NT2/D1 (cell line): ENCODE results near the gene PPP6R3.
A peak's percentile ranks its signal among the peaks of the same experiment; 100 is the strongest.

Source experiments
- DNase-seq: peaks from one replicate; pipeline ENCODE4 v3.0.0-alpha.2; 2011; ENCODE audit warnings: low read depth, low spot score
- H3K27me3 ChIP-seq: 2 replicates; pipeline ENCODE4 v1.6.0; 2011; ENCODE audit warnings: mild to moderate bottlenecking; ENCODE audit not compliant: insufficient read length, insufficient read depth
- H3K36me3 ChIP-seq: 2 replicates; pipeline ENCODE4 v1.6.1; 2011; ENCODE audit warnings: mild to moderate bottlenecking, low read length, mixed read lengths; ENCODE audit not compliant: insufficient read depth, insufficient read length
- H3K4me1 ChIP-seq: 2 replicates; pipeline ENCODE4 v1.5.1; 2011; ENCODE audit not compliant: insufficient read depth, insufficient read length
- H3K4me3 ChIP-seq: 2 replicates; pipeline ENCODE4 v1.5.1; 2011; ENCODE audit warnings: low read depth; ENCODE audit not compliant: insufficient read length
- H3K9ac ChIP-seq: 2 replicates; pipeline ENCODE4 v1.6.0; 2011; ENCODE audit warnings: low read depth; ENCODE audit not compliant: insufficient read length
- H3K9me3 ChIP-seq: 2 replicates; pipeline ENCODE4 v1.5.1; 2011; ENCODE audit warnings: mild to moderate bottlenecking, low read length; ENCODE audit not compliant: insufficient read depth
- SUZ12 ChIP-seq: IDR thresholded peaks from 2 replicates; pipeline ENCODE4 v1.6.1; 2011; ENCODE audit not compliant: insufficient read length, insufficient read depth; ENCODE audit errors: extremely low read depth
- YY1 ChIP-seq: IDR thresholded peaks from 2 replicates; pipeline ENCODE4 v1.6.1; 2011; ENCODE audit not compliant: insufficient read length, insufficient read depth
- ZNF274 ChIP-seq: IDR thresholded peaks from 2 replicates; pipeline ENCODE4 v1.6.1; 2011; ENCODE audit warnings: mild to moderate bottlenecking, low read depth, low read length

Gene PPP6R3

GRCh38 chr11:68460741-68461574, at the start of gene PPP6R3:
Gene PPP6R3, plus strand, starts transcription at chr11:68460752. Its CDS starts 76,913 bp downstream, at chr11:68537665.
- Histone ChIP-seq H3K4me3 (peak within 1 kb of the TSS; percentile 63), H3K9me3 (no peaks in the 10 kb centered on the region), H3K4me1 (peaks cover 6% of the 10 kb centered on the region), H3K27me3 (no peaks in the 10 kb centered on the region), H3K36me3 (peaks cover 21% of the 10 kb centered on the region), H3K9ac (peak within 1 kb of the TSS; percentile 96)
- TF ChIP-seq YY1, result peak; percentile 57
- TF ChIP-seq ZNF274, result no peak
- no peak for DNase-seq

- no peak for DNase-seq
- TF ChIP-seq ZNF274, result no peak
- TF ChIP-seq YY1, result no peak
- Histone ChIP-seq H3K9ac (no peak overlapping the region), H3K9me3 (no peaks in the 10 kb centered on the region), H3K4me1 (no peaks in the 10 kb centered on the region), H3K36me3 (peaks cover 68% of the 10 kb centered on the region), H3K4me3 (no peak overlapping the region), H3K27me3 (no peaks in the 10 kb centered on the region)
Measured at GRCh38 chr11:68411501-68411991, 49.0 kb upstream of the PPP6R3 start.

GRCh38 chr11:68412593-68413475, 47.7 kb upstream of the PPP6R3 start:
- TF ChIP-seq ZNF274 (no peak), SUZ12 (no peak), YY1 (no peak)
- Histone ChIP-seq H3K27me3 (no peaks in the 10 kb centered on the region), H3K9me3 (no peaks in the 10 kb centered on the region), H3K4me1 (no peaks in the 10 kb centered on the region), H3K4me3 (no peak overlapping the region), H3K36me3 (peaks cover 69% of the 10 kb centered on the region), H3K9ac (no peak overlapping the region)
- DNase-seq, result no peak

GRCh38 chr11:68413591-68413999, 47.0 kb upstream of the PPP6R3 start:
- no peaks in the 10 kb centered on the region for H3K4me1 ChIP-seq
- H3K36me3 ChIP-seq, result peaks cover 68% of the 10 kb centered on the region
- no peak for TF ChIP-seq SUZ12
- no peak for TF ChIP-seq YY1
- no peak for TF ChIP-seq ZNF274
- no peaks in the 10 kb centered on the region for H3K9me3 ChIP-seq
- H3K27me3 ChIP-seq, result no peaks in the 10 kb centered on the region
- DNase-seq, result no peak
- H3K4me3 ChIP-seq, result no peak overlapping the region
- no peak overlapping the region for H3K9ac ChIP-seq

GRCh38 chr11:68414496-68415221, 45.9 kb upstream of the PPP6R3 start:
- H3K9me3 ChIP-seq, result no peaks in the 10 kb centered on the region
- H3K9ac ChIP-seq, result no peak overlapping the region
- H3K4me1 ChIP-seq, result no peaks in the 10 kb centered on the region
- H3K36me3 ChIP-seq, result peaks cover 65% of the 10 kb centered on the region
- TF ChIP-seq SUZ12 (no peak), YY1 (no peak), ZNF274 (no peak)
- no peaks in the 10 kb centered on the region for H3K27me3 ChIP-seq
- no peak for DNase-seq
- H3K4me3 ChIP-seq, result no peak overlapping the region

- Histone ChIP-seq H3K4me3 (no peak overlapping the region), H3K4me1 (no peaks in the 10 kb centered on the region), H3K9me3 (no peaks in the 10 kb centered on the region), H3K36me3 (peaks cover 55% of the 10 kb centered on the region), H3K9ac (no peak overlapping the region), H3K27me3 (no peaks in the 10 kb centered on the region)
- TF ChIP-seq ZNF274, result no peak
- TF ChIP-seq YY1, result no peak
- no peak for TF ChIP-seq SUZ12
- DNase-seq, result no peak
Measured at GRCh38 chr11:68416070-68416578, 44.4 kb upstream of the PPP6R3 start.
